HepG2 (cell line): ENCODE data around the gene TOM1L2. TPM values are rescaled to one million over a fixed set of nuclear protein-coding genes. Genes with fewer than 3 reads are reported as not detected.

Source experiments
- ARID4A ChIP-seq: sonication (generic); formaldehyde crosslinking; IDR thresholded peaks from 2 replicates; pipeline ENCODE4 v1.5.0; 2020; ENCODE audit warnings: mild to moderate bottlenecking, missing genetic modification reagents, borderline replicate concordance
- CEBPG ChIP-seq: IDR thresholded peaks from 2 replicates; pipeline ENCODE4 v1.6.1; 2016
- HDAC2 ChIP-seq: sonication (generic); formaldehyde crosslinking; IDR thresholded peaks from 2 replicates; pipeline ENCODE4 v1.4.0; 2020; ENCODE audit warnings: missing genetic modification reagents
- HIC2 ChIP-seq: sonication (generic); formaldehyde crosslinking; IDR thresholded peaks from 2 replicates; pipeline ENCODE4 v1.9.0; 2022; ENCODE audit warnings: low read depth, missing genetic modification reagents
- HNF4A ChIP-seq: sonication (generic); formaldehyde crosslinking; IDR thresholded peaks from 2 replicates; pipeline ENCODE4 v1.4.0; 2020; ENCODE audit warnings: missing genetic modification reagents
- IRF2 ChIP-seq: IDR thresholded peaks from 2 replicates; pipeline ENCODE4 v1.6.1; 2018; ENCODE audit warnings: missing genetic modification reagents, missing compliant biosample characterization
- KDM5B ChIP-seq: sonication (generic); formaldehyde crosslinking; IDR thresholded peaks from 2 replicates; pipeline ENCODE4 v1.4.0; 2020; ENCODE audit warnings: missing genetic modification reagents, mild to moderate bottlenecking, borderline replicate concordance
- NR2F1 ChIP-seq, 2 experiments: fragments of 450-650 bp in 1 of 2; formaldehyde crosslinking in 1 of 2; IDR thresholded peaks; 2 replicates each; pipeline versions ENCODE4 v1.5.0 to v1.6.1; 2016 to 2020; ENCODE audit warnings: mild to moderate bottlenecking in 1 of 2, missing compliant biosample characterization in 1 of 2, missing genetic modification reagents in 1 of 2, moderate library complexity in 1 of 2
- RAD21 ChIP-seq: fragments of 450-650 bp; formaldehyde crosslinking; IDR thresholded peaks from 2 replicates; pipeline ENCODE4 v1.5.0; 2020; ENCODE audit warnings: mild to moderate bottlenecking
- TCF12 ChIP-seq, 2 experiments: fragments of 450-650 bp in 1 of 2; sonication (generic) in 1 of 2; formaldehyde crosslinking in 1 of 2; IDR thresholded peaks; 2 replicates each; pipeline versions ENCODE4 v1.6.1 to v1.8.0; 2017 to 2022; ENCODE audit warnings: antibody characterized with exemption in 1 of 2, mild to moderate bottlenecking in 1 of 2, missing genetic modification reagents in 1 of 2, moderate library complexity in 1 of 2
- TEAD3 ChIP-seq: optimal IDR thresholded peaks from 2 replicates; pipeline ENCODE3; 2016; ENCODE audit warnings: borderline replicate concordance
- THAP8 ChIP-seq: sonication (generic); formaldehyde crosslinking; IDR thresholded peaks from 2 replicates; pipeline ENCODE4 v1.5.1; 2020; ENCODE audit warnings: missing genetic modification reagents, mild to moderate bottlenecking, borderline replicate concordance
- ZFP91 ChIP-seq: sonication (generic); formaldehyde crosslinking; IDR thresholded peaks from 2 replicates; pipeline ENCODE4 v1.9.0; 2022; ENCODE audit warnings: missing genetic modification reagents, mild to moderate bottlenecking, borderline replicate concordance
- ZKSCAN8 ChIP-seq: IDR thresholded peaks from 2 replicates; pipeline ENCODE4 v1.6.1; 2016; ENCODE audit warnings: borderline replicate concordance, missing genetic modification reagents, missing compliant biosample characterization
- ZMYM4 ChIP-seq: sonication (generic); formaldehyde crosslinking; IDR thresholded peaks from 2 replicates; pipeline ENCODE4 v1.8.1; 2023; ENCODE audit warnings: mild to moderate bottlenecking, missing genetic modification reagents
- ZNF768 ChIP-seq: sonication (generic); formaldehyde crosslinking; IDR thresholded peaks from 2 replicates; pipeline ENCODE4 v1.4.0; 2020; ENCODE audit warnings: missing genetic modification reagents
- ZXDC ChIP-seq: sonication (generic); formaldehyde crosslinking; IDR thresholded peaks from 2 replicates; pipeline ENCODE4 v1.5.0; 2020; ENCODE audit warnings: mild to moderate bottlenecking, missing genetic modification reagents
- polyA plus RNA-seq, 8 experiments: library from polyadenylated mRNA; depleted of rRNA in 3 of 8; stranded (reverse) in 7 of 8; unstranded in 1 of 8; fragments of >200 nt; fragmentation: Illumina TruSeq in 4 of 8; extraction: Trizol in 4 of 8; gene quantifications; 2 replicates each; pipeline versions ENCODE4 v1.2.1 to v1.2.3, GENCODE V29; 2011 to 2016; ENCODE audit warnings: low read depth in 4 of 8, missing spikeins in 1 of 8, mixed read lengths in 1 of 8; ENCODE audit not compliant: insufficient read depth in 1 of 8
- total RNA-seq, 5 experiments: library from RNA; depleted of rRNA; stranded (reverse); fragments of >200 nt; fragmentation: Illumina TruSeq; extraction: Trizol; gene quantifications; 2 replicates each; pipeline ENCODE4 v1.2.3, GENCODE V29; 2016; ENCODE audit warnings: low read depth in 1 of 5

TOM1L2 gene
- total and polyA plus RNA-seq, 2 of the 13 experiments (the other 11 are each of a cell fraction or from before 2014, with no cell fraction given) = 4.7 to 7.4 TPM

- TF ChIP-seq ZXDC (CRISPR knock-in tag) (no peak), HNF4A (CRISPR knock-in tag) (peak; percentile 93), NR2F1 (CRISPR knock-in tag; IDR thresholded peaks at IDR 0.05) (peak in 1 of 2 experiments; percentile 31; a peak in 1 of 4 replicates), TEAD3 (peak; percentile 30), ZMYM4 (CRISPR knock-in tag) (peak; percentile 56; the same call in 1 of the 2 replicates), HIC2 (CRISPR knock-in tag) (peak; percentile 46; the same call in 1 of the 2 replicates), CEBPG (CRISPR knock-in tag) (0 out of 2 replicates have a peak, but pooled peaks have one; percentile 4), ZFP91 (CRISPR knock-in tag) (peak; percentile 61; the same call in 1 of the 2 replicates), KDM5B (CRISPR knock-in tag) (peak; percentile 49; the same call in 1 of the 2 replicates), TCF12 (IDR thresholded peaks at IDR 0.05) (no peak), TCF12 (CRISPR knock-in tag; IDR thresholded peaks at IDR 0.05) (no peak), ZNF768 (peak; percentile 97), IRF2 (CRISPR knock-in tag) (0 out of 2 replicates have a peak, but pooled peaks have one; percentile 6), THAP8 (CRISPR knock-in tag) (no peak), ZKSCAN8 (CRISPR knock-in tag) (no peak), RAD21 (CRISPR knock-in tag) (peak; percentile 28; the same call in 1 of the 2 replicates), ARID4A (peak; percentile 68; the same call in 1 of the 2 replicates), HDAC2 (CRISPR knock-in tag) (peak; percentile 39; the same call in 1 of the 2 replicates)
Observed at GRCh38 chr17:17806611-17807274, 165.5 kb downstream of the TOM1L2 start (continued).
